Measurements from ENCODE around the gene DMP1.

DNA sequence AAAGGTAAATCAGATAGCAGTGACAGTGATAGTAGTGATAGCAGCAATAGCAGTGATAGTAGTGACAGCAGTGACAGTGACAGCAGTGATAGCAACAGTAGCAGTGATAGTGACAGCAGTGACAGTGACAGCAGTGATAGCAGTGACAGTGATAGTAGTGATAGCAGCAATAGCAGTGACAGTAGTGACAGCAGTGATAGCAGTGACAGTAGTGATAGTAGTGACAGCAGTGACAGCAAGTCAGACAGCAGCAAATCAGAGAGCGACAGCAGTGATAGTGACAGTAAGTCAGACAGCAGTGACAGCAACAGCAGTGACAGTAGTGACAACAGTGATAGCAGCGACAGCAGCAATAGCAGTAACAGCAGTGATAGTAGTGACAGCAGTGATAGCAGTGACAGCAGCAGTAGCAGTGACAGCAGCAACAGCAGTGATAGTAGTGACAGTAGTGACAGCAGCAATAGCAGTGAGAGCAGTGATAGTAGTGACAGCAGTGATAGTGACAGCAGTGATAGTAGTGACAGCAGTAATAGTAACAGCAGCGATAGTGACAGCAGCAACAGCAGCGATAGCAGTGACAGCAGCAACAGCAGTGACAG lies 35.7 kb upstream of the DMP1 start:
- TF ChIP-seq, protein P1, sequence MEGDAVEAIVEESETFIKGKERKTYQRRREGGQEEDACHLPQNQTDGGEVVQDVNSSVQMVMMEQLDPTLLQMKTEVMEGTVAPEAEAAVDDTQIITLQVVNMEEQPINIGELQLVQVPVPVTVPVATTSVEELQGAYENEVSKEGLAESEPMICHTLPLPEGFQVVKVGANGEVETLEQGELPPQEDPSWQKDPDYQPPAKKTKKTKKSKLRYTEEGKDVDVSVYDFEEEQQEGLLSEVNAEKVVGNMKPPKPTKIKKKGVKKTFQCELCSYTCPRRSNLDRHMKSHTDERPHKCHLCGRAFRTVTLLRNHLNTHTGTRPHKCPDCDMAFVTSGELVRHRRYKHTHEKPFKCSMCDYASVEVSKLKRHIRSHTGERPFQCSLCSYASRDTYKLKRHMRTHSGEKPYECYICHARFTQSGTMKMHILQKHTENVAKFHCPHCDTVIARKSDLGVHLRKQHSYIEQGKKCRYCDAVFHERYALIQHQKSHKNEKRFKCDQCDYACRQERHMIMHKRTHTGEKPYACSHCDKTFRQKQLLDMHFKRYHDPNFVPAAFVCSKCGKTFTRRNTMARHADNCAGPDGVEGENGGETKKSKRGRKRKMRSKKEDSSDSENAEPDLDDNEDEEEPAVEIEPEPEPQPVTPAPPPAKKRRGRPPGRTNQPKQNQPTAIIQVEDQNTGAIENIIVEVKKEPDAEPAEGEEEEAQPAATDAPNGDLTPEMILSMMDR (IDR thresholded peaks at IDR 0.05; ENCODE audit: poor library complexity) = no peak
- TF ChIP-seq EZH2 (IDR thresholded peaks at IDR 0.05; ENCODE audit: borderline replicate concordance) = no peak

All from hepatocyte (in vitro differentiated cells).